Stimulated activated CD8-positive, alpha-beta memory T cell treated with anti-CD3 and anti-CD28 coated beads, Interleukin-15, amount 100 ng/mL, for 24 hours (primary cell): Measurements from ENCODE around the gene HSF4.
"Not testable (repeated sequence)": the region's sequence is repeated elsewhere in the genome, so short reads cannot be mapped to it uniquely, and the experiment has no call there.

ENCODE experiments used
- DNase-seq: peaks from one replicate; pipeline ENCODE4 v3.0.0-alpha.2; 2020; ENCODE audit warnings: low read depth

The HSF4 gene, protein sequence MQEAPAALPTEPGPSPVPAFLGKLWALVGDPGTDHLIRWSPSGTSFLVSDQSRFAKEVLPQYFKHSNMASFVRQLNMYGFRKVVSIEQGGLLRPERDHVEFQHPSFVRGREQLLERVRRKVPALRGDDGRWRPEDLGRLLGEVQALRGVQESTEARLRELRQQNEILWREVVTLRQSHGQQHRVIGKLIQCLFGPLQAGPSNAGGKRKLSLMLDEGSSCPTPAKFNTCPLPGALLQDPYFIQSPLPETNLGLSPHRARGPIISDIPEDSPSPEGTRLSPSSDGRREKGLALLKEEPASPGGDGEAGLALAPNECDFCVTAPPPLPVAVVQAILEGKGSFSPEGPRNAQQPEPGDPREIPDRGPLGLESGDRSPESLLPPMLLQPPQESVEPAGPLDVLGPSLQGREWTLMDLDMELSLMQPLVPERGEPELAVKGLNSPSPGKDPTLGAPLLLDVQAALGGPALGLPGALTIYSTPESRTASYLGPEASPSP

DNA sequence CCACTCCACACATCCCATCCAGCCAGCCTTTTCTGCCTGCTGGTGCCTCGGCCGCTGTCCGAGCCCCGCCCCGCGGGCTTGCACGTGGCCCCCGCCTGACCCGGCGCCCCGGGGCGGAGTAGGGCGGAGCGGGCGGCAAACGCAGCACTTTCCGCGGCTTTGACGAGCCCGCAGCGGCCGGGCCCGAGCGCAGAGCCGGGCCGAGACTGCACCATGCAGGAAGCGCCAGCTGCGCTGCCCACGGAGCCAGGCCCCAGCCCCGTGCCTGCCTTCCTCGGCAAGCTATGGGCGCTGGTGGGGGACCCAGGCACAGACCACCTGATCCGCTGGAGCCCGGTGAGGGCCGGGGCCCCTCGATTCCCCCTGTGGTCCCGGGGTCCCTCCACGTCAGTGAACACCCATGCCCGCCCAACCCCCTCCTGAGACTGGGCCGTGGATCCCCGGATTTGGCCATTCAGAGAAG, at the start of gene HSF4:
Gene HSF4, plus strand, starts transcription at position 147 of the 463 bp plus-strand sequence. Its CDS starts 67 bp downstream, at position 214.
- no peak for DNase-seq

GRCh38 chr16:67114793-67115192, 49.8 kb upstream of the HSF4 start:
- no peak for DNase-seq

GRCh38 chr16:67115639-67116038, 48.9 kb upstream of the HSF4 start:
- DNase-seq: no peak

DNA sequence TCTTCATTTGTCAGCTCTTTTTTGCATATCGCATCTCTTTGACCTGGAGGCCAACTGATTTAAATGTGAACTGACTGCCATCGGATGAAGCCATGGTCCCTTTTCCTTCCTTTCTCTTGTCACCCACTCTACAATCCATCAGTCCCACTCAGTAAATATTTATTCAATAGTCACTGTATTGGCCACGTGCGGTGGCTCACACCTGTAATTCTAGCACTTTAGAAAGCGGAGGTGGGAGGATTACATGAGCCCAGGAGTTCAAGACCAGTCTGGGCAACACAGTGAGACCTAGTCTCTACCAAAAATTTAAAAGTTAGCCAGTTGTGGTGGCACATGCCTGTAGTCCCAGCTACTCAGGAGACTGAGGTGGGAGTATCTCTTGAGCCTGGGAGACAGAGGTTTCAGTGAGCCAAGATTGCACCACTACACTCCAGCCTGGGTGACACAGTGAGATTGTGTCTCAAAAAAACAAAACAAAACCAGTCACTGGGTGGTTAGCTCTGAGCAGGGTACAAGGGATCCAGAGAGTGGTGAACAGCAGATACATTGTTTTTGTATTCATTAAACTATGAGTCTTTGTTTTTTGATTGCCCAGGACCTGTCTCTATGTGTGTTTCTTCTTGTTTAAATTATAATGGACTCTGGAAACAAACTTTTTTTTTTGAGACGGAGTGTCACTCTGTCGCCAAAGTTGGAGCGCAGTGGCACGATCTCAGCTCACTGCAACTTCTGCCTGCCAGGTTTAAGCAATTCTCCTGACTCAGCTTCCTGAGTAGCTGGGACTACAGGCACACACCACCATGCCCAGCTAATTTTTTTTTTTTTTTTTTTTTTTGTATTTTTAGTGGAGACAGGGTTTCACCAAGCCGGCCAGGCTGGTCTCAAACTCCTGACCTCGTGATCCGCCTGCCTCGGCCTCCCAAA, 47.9 kb upstream of the HSF4 start:
- DNase-seq: no peak

DNA sequence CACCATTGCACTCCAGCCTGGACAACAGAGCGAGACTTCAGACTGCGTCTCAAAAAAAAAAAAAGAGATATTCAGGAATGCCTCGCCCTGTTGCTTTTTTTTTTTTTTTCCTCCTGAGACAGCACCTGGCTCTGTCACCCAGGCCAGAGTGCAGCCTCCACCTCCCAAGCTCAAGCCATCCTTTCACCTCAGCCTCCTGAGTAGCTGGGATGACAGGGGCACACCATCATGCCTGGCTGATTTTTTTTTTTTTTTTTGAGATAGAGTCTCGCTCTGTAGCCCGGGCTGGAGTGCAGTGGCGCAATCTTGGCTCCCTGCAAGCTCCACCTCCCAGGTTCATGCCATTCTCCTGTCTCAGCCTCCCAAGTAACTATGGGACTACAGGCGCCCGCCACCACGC, 46.8 kb upstream of the HSF4 start:
- DNase-seq: no peak

DNA sequence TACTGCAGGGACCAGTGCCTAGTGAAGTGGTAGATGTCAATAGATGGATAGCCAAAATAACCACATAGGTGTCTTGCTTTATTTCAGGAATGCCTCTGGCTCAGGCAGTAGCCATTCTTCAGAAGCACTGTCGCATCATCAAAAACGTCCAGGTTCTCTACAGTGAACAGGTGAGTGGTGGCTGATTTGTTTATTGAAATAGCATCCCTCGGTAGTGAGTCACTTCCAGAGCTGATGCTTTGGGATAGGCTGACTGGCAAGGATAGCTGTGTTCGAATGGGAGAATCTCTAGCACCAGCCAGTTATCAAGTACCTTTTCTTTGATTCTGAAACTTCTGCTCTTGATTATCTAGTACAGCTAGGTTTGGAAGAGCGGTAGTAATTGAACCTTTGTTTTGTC, 44.5 kb upstream of the HSF4 start:
- DNase-seq: no peak

GRCh38 chr16:67122799-67123198, 41.7 kb upstream of the HSF4 start:
- not testable (repeated sequence) for DNase-seq

- no peak for DNase-seq
Measured at GRCh38 chr16:67128417-67128816, 36.1 kb upstream of the HSF4 start.

DNA sequence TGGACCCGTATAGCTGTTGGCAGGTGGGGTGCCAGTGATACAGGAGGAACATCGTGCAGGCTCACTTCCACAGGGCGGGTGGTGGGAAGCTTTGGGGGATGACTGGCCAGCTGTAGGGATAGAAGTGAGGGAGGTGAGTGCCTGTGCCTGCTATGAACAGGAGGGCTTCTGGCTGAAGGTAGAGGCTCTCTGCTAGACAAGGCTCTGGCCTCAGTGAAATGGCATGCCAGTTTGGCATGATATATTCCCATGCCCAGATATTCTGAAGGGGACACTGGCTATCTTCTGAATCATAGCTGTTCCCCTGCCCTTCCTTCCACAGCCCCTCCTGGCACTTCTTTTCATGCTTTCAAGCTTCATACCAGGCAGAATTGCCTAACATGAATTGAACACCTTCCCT, 35.7 kb upstream of the HSF4 start:
- DNase-seq: no peak

- no peak for DNase-seq
Measured at GRCh38 chr16:67129422-67129821, 35.1 kb upstream of the HSF4 start.

DNA sequence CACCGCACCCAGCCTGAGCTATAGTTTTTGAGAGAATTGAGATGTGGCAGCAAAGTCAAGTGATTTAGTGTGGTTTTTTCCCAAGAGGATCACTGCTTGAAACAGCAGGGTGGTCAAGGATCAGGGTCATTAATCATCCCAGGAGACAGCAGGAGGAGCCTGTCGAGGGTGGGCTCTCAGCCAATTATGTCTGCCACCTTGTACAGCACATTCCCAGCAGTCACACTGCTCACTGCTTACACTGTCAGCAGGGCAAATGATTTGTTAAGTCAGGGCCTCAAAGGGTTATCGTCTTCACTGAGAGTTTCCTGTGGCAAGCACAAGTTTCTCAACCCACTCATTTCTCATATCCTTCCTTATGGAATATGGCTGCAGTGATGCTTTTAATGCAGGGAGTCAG, 26.9 kb upstream of the HSF4 start:
- DNase-seq: no peak

GRCh38 chr16:67141391-67141790, 23.2 kb upstream of the HSF4 start:
- no peak for DNase-seq

DNA sequence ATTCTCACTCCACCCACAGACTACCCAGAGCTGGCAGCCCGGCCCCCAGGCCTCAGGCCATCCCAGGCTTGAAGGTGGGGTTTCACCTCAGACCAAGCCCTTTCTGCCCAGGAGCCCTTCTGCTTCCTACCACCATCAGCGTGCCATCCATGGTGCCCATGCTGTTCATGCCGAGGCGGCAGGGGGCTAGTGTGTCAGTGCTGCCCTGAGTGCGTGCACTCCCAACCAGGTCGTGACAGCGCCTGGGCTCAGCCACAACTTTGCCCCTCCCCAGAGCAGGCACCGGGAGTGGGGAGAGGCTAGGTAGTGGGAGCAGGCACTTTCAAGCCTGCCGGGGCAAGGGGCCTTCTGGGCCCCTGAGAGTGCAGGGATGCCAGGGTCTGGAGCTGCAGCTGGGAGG, 22.2 kb upstream of the HSF4 start:
- no peak for DNase-seq

DNA sequence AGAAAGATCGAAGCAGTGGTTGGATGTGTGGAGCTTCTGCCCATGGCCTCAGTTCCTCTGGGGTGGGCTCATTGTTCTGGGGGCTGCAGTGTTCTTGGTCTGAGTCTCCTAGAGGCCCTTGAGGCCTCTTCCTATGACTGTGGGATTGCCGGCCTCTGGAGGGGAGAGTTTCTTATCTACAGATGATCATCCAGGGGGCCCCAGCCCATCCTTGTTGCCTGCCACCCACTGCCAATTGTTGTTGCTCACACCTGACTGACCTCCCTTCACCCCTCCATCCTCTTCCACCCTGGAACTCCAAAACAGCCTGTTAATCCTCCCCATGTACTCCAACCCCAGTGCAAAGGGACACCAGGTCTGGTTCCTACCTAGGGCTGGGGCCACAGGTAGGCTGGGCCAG, 19.6 kb upstream of the HSF4 start:
- DNase-seq: no peak

GRCh38 chr16:67145746-67146145, 18.8 kb upstream of the HSF4 start:
- no peak for DNase-seq

- no peak for DNase-seq
Measured at GRCh38 chr16:67146523-67147357, 17.8 kb upstream of the HSF4 start.

DNA sequence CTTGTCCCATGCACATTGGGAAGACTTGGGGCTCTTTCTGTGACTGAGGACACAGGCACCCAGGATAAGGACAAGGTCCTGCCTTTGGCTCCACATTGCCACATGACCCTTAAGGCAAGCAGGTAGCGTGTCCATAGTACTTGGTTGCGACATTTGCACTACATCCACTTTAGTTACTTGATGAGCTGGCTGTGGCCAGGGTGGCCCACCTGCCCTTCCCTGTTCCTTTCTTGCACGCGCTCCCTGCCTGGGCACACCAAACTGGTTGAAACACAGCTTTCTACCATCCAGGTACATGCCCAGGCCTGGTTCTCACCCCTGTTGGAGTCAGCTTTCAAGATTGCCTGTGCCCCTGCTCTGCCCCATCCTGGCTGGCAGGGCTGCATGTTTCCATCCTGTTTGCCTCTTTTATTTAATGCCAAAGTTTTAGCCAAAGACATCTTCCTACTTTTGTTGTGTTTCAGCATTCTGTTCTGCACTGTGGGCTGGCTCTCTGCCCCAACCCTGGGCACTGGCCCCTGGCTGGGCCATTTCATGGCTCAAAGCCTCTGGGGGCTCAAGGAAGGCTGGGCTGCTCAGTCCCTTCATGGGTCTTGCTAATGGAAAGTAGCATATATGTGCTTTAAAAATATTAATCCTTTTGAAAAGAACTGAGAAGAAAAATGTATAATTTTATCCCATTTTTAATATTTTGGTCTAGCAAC, 17.0 kb upstream of the HSF4 start:
- DNase-seq: no peak

DNA sequence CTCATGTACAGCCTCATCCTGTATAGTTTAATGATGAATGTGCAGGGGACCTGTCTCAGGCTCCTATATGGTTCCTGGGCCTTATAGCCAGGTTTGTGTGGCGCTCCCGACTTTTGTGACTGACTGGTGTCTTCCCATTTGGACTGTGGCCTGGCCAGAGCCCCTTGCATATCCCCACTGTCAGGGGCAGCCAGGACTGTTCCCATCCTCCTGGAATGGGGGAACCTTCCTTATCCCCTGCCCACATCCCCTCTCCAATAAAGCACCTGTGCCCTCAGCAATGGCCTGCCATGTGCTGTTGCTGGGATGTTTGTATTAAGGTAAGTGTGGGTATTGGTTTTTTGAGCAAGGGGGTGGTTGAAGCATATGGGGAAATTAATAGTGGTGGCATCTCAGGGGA, 16.3 kb upstream of the HSF4 start:
- DNase-seq: no peak

GRCh38 chr16:67148656-67149275, 15.8 kb upstream of the HSF4 start:
- DNase-seq: no peak

- no peak for DNase-seq
Measured at GRCh38 chr16:67149276-67150046, 15.1 kb upstream of the HSF4 start.
